IPS-18c (cell line): ENCODE results near the gene CENPS.
"Not testable (repeated sequence)": the region's sequence is repeated elsewhere in the genome, so short reads cannot be mapped to it uniquely, and the experiment has no call there.

Experiments used
- H3K4me3 ChIP-seq: 2 replicates; pipeline ENCODE4 v1.7.0; 2013; ENCODE audit warnings: low read depth, mild to moderate bottlenecking, low read length, moderate library complexity; ENCODE audit not compliant: insufficient read depth
- H3K9me3 ChIP-seq: one replicate; pipeline ENCODE4 v1.6.1; 2013; ENCODE audit warnings: mild to moderate bottlenecking, low read length, moderate library complexity; ENCODE audit not compliant: control insufficient read depth, insufficient read depth

The CENPS gene

DNA sequence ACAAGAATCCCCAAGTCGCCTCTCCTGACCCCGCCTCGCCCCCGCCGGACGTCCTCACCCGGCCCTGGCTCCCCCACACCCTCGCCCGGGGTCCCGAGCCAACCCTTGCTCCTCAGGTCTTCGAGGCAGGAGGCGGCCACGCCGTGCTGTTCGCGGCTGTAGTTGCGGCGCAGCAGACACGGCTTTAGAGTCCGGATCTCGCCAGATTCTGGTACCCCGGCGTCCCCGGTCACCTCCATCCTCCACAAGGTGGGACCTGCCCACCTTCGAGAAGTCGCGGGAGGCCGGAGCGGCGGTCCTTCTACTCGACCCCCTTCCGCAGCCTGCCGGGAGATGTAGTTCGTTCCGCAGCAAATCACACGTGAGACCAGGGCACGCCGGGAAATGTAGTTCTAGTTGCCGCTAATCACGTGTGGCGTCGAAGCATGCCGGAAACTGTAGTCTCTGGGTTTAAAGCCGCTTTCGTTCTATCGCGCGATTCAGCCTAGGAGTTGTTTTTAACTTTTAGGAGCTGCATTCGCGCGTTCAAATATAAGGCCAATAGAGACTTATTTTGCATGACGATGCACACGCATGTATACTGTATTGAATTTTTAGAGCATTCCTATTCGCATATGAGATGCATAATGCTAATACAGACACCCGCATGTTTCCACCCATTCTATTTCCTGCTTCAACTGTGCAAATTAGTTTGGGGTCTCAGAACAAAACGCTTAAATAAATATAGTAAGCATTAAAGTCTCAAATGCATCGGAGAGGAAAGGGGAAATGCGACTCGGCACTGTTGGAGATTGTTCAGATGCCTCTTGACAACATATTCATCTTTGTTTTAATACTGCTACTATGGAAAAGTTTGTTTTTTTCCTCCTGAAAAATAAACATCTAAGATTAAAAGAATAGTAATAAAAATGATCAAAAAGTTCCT lies 42.2 kb downstream of the CENPS start, which contains the start of gene DFFA:
TSS of gene DFFA (minus strand) at position 310 of the 925 bp plus-strand sequence. CDS start at position 239, 71 bp downstream.
- Histone ChIP-seq H3K9me3 (no peaks in the 10 kb centered on the region), H3K4me3 (peak within 1 kb of the TSS; percentile 80)

DNA sequence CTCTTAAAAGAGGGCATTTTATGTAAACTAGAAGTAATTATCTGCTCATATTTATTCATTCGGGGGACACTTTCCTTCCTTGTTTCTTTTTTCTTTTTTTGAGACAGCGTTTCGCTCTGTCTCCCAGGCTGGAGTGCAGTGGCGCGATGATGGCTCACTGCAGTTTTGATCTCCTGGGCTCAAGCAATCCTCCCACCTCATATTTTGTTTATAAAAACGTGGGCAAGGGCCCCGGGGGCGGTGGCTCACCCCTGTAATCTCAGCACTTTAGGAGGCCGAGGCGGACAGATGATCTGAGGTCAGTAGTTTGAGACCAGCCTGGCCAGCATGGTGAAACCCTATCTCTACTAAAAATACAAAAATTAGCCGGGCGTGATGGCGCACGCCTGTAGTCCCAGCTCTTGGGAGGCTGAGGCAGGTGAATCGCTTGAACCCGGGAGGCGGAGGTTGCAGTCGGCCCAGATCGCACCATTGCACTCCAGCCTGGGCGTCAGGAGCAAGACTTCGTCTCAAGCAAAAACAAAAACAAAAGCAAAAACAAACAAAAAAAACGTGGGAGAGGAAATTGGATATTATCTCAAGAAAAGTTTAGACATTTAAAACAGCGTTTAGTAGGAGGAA lies 43.0 kb downstream of the CENPS start:
- Histone ChIP-seq H3K4me3 (no peak overlapping the region), H3K9me3 (no peaks in the 10 kb centered on the region)

DNA sequence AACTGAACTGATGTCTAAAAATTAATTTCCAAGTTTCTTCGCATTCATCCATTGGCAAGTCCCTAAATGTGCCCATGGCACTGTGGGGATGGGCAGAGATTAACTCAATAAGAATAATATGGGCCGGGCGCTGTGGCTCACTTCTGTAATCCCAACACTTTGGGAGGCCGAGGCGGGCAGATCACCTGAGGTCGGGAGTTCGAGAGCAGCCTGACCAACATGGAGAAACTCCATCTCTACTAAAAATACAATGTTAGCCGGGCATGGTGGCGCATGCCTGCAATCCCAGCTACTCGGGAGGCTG lies 44.0 kb downstream of the CENPS start:
- not testable (repeated sequence) for H3K4me3 ChIP-seq, H3K9me3 ChIP-seq

DNA sequence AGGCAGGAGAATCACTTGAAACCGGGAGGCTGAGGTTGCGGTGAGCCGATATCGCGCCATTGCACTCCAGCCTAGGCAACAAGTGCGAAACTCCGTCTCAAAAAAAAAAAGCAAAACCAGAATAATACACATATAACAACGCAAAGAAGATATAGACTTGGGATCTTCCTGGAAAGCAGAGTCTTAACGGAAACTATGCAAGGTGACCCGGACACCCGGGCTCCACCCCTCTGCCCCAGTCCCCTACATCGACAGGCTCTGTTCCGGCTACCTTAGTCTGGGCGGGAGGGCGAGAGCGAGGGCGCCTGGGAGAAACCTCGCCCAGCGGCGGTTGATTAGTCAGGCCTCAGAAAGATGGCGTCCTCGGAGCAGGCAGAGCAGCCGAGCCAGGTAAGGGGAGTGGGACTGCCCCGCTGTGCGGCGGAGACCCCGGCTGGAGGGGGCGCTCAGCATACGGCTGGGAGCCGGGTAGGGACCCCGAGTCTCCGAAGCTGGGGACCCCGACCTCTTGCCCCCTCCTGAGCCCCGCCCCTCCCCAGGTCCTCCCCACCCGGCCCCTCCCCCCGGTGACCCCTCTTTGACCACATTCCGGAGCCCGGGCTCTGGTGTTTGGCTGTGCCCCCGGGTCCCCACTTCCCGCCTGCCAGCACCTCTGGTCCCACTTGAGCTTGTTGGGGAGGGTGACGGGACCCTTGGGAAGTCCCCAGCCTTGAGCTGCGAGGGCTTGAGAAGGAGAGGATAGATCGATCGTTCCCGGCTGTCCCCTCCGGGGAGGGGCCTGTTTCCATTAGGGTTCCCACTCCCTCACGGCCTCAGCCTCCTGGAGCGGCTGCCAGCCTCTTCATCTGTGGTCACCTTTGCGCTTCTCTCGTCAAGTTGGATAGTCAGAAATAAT lies 44.6 kb downstream of the CENPS start, which contains the start of gene PEX14:
TSS of gene PEX14 (plus strand) at position 338 of the 895 bp plus-strand sequence. CDS start at position 355, 17 bp downstream.
- Histone ChIP-seq H3K4me3 (peak within 1 kb of the TSS; percentile 65), H3K9me3 (no peaks in the 10 kb centered on the region)

DNA sequence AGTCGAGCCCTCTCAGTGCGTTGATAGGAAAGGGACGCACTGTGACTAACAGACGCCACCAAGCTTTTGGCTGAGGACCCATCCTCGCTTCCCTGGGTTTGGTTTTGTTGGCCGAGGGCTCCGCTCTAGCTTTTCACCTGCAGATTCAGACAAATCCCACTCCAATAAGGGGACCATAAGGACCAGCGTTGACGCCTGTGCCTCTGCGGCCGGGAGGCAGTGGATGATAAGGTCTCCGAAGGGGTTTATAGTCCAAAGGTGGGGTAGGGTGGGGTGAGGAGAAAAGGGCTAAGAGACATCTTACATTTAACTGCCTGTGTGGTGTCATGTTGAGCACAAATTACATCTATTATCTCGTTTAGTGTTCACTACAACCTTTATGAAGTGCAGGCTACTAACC lies 45.3 kb downstream of the CENPS start:
- Histone ChIP-seq H3K9me3 (no peaks in the 10 kb centered on the region), H3K4me3 (peak overlapping the region; percentile 65)

DNA sequence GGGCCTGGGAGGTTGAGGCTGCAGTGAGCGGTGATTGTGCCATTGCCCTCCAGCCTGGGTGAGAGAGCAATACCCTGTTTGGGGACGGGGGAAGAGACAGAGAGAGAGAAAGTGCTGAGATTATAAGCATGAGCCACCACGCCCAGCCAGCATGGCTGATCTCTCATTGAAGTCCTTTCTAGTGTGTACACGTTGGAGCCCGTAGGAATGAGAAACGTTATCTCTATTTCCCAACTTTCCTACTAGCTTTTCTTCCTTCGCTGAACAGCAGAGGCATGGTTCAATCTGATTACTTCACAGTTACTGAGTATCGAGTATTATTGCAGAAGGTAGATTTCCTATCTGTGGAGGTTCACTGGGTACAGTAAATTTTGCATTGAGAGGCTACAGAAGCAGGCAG lies 49.1 kb downstream of the CENPS start:
- Histone ChIP-seq H3K4me3 (no peak overlapping the region), H3K9me3 (no peaks in the 10 kb centered on the region)

DNA sequence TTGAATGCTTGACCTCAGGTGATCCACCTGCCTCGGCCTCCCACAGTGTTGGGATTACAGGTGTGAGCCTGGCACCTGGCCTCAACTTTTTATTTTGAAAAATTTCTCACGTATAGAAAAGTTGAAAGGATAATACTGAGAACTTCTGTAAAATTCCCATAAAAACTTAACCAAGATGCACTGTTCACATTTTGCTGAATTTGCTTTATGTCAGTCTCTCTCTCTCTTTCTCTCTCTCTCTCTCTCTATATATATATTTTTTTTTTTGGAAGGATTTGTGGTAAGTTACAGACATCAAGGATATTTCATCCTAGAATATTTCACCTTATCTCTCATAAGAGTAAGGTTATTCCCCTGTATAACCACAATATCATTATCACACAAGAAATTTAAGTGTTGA lies 50.4 kb downstream of the CENPS start:
- H3K4me3 ChIP-seq: no peak overlapping the region
- no peaks in the 10 kb centered on the region for H3K9me3 ChIP-seq

DNA sequence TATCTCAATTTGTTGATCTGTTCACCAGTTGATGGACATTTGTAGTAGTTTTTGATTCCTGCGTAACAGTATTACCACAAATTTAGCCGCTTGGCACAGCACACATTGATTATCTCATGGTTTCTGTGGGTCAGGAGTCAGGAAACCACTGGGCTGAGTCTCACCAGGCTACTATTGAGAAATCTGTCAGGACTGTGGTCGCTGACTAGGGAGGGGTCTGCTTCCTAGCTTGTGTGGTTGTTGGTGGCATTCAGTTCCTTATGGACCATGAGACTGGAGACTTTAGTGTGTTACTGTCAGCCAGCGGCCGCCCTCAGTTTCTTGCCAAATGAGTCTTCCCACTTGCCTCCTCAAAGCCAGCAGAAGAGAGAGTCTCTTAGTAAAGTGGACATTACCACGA lies 54.3 kb downstream of the CENPS start:
- H3K9me3 ChIP-seq: no peaks in the 10 kb centered on the region
- no peak overlapping the region for H3K4me3 ChIP-seq

DNA sequence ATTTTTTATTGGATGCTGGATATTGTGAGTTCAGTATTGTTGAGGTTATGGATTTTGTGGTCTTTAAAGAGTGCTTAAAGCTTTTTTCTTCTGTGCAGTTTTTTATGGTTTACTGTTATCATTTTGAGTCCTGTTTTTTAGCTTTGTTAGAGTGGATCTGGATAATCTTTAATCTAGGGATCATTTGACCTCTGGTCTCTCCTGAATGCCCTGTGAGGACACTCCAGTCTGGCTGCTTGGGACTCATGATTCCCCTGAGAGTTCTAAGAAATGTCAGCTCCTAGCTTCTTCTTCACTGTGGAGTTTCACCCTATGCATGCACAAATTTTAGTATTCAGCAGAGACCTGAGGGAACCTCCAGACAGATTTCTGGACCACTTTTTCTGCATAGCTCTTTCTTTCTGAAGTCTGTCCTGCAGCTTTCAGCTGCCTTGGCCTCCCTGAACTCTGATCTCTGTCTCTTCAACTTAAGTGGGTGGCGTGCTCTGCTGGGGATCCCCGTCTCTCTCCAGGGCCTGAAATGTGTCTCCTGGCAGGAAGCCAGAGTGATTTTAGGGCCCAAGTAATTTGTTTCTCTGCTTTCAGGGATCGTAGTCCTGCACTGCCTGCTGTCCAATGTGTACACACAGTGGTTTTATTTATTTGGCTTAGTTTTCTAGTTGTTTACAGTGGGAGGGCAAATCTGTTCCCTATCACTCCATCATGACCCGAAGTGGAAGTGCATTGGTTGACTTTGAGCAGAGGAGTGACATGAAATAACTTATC lies 59.2 kb downstream of the CENPS start:
- H3K9me3 ChIP-seq: no peaks in the 10 kb centered on the region
- no peak overlapping the region for H3K4me3 ChIP-seq

DNA sequence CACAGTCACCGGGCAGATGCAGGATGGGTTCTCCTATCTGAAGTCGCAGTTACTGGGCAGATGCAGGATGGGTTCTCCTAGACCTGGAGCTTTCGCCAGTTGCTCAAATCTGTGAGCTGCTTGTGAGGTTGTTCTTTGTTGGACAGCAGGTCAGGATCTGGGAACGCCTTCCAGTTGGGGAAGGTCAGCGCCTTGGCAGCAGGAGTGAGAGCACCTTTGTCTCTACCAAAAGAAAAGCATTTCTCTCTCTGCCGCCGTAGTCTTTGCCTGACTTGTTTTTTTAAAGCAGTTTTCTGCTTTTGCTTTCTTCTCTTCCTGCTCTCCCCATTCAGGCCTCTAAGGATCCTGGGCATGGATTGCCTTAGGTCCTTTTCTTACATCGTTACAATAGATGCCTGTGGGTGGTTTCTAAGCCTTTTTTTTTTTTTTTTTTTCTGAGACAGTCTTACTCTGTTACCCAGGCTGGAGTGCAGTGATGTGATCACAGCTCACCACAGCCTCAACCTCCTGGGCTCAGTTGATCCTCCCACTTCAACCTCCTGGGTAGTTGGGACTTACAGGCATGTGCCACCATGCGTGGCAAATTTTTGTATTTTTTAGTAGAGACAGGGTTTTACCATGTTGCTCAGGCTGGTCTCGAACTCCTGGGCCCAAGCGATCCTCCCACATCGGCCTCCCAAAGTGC lies 60.2 kb downstream of the CENPS start:
- no peaks in the 10 kb centered on the region for H3K9me3 ChIP-seq
- H3K4me3 ChIP-seq: no peak overlapping the region
